Uterus (tissue), 2 donors: Measurements from ENCODE around the gene ITK.

Experiments used
- CTCF ChIP-seq, 4 experiments: fragments of 200-600 bp in 2 of 4; fragments of 450-650 bp in 2 of 4; sonication (generic) in 2 of 4; IDR thresholded peaks; one replicate each; pipeline ENCODE4 v1.5.1; 2016 to 2019; ENCODE audit warnings: antibody characterized with exemption in 4 of 4, mild to moderate bottlenecking in 2 of 4, moderate library complexity in 1 of 4
- POLR2A ChIP-seq, 2 donors: fragments of 450-650 bp; IDR thresholded peaks; one replicate each; pipeline ENCODE4 v1.6.1; 2016; ENCODE audit warnings: antibody characterized with exemption in 2 of 2, mild to moderate bottlenecking in 1 of 2, moderate library complexity in 1 of 2

GRCh38 chr5:157167214-157167621, 13.4 kb upstream of the ITK start:
- TF ChIP-seq POLR2A (IDR thresholded peaks at IDR 0.05) = no peak
- no peak for TF ChIP-seq CTCF (IDR thresholded peaks at IDR 0.05)
